CD4-positive, alpha-beta T cell (primary cell): ENCODE results near the gene TMEFF1. TPM values are rescaled to one million over a fixed set of nuclear protein-coding genes. Genes with fewer than 3 reads are reported as not detected.

ENCODE experiments used
- ATAC-seq: fragments of 200-7000 bp; cut with Tn5 transposase; one replicate; pipeline ENCODE4 v1.10.0; 2022; ENCODE audit warnings: mild to moderate bottlenecking; ENCODE audit not compliant: poor library complexity
- CTCF ChIA-PET: fragments of 350-600 bp; sonication (Branson Sonifier 250); formaldehyde crosslinking; loops from one replicate; lab custom pipeline; 2021; ENCODE audit warnings: antibody characterized with exemption, inconsistent platforms; lab: Charles Lee
- POLR2A ChIA-PET: fragments of 350-600 bp; sonication (Branson Sonifier 250); formaldehyde crosslinking; loops from one replicate; lab custom pipeline; 2021; ENCODE audit warnings: antibody characterized with exemption, inconsistent platforms; lab: Charles Lee
- DNase-seq, 14 experiments: peaks; one replicate each; pipeline ENCODE4 v3.0.0-alpha.2; 2013 to 2020; ENCODE audit warnings: mixed read lengths in 2 of 14
- H3K27ac ChIP-seq, 2 donors: one replicate each; pipeline versions ENCODE4 v1.5.1 to v1.7.0; 2013; ENCODE audit warnings: low read length in 2 of 2, low read depth in 1 of 2, mild to moderate bottlenecking in 1 of 2
- H3K27me3 ChIP-seq, 2 experiments: 1 replicate in 1 of 2; 2 replicates in 1 of 2; pipeline versions ENCODE4 v1.6.1 to v1.7.0; 2013; ENCODE audit warnings: low read length in 2 of 2, control low read depth in 1 of 2, mild to moderate bottlenecking in 1 of 2, moderate library complexity in 1 of 2; ENCODE audit not compliant: insufficient read depth in 2 of 2, control insufficient read depth in 1 of 2
- H3K36me3 ChIP-seq: one replicate; pipeline ENCODE4 v1.6.1; 2013; ENCODE audit warnings: low read length, control low read depth; ENCODE audit not compliant: insufficient read depth
- H3K4me1 ChIP-seq: one replicate; pipeline ENCODE4 v1.6.1; 2013; ENCODE audit warnings: low read length, control low read depth; ENCODE audit not compliant: insufficient read depth
- H3K4me3 ChIP-seq: one replicate; pipeline ENCODE4 v1.5.1; 2013; ENCODE audit warnings: mild to moderate bottlenecking, low read length, moderate library complexity
- H3K9me3 ChIP-seq, 2 experiments: 1 replicate in 1 of 2; 2 replicates in 1 of 2; pipeline versions ENCODE4 v1.6.1 to v1.7.0; 2013; ENCODE audit warnings: low read length in 2 of 2, mild to moderate bottlenecking in 2 of 2, control low read depth in 1 of 2, moderate library complexity in 1 of 2; ENCODE audit not compliant: control insufficient read depth in 1 of 2, insufficient read depth in 1 of 2
- H3K27ac Mint-ChIP-seq: one replicate; pipeline ENCODE4 v1.8.0; 2020; ENCODE audit warnings: mixed read lengths
- H3K27me3 Mint-ChIP-seq: one replicate; pipeline ENCODE4 v1.8.0; 2021; ENCODE audit warnings: mixed read lengths
- H3K36me3 Mint-ChIP-seq: one replicate; pipeline ENCODE4 v1.8.0; 2021; ENCODE audit warnings: low read depth, mixed read lengths
- H3K4me1 Mint-ChIP-seq: one replicate; pipeline ENCODE4 v1.8.0; 2021; ENCODE audit warnings: low read depth, mixed read lengths
- H3K4me3 Mint-ChIP-seq: one replicate; pipeline ENCODE4 v1.8.0; 2020; ENCODE audit warnings: mild to moderate bottlenecking, mixed read lengths
- H3K9me3 Mint-ChIP-seq: one replicate; pipeline ENCODE4 v1.8.0; 2020; ENCODE audit warnings: mixed read lengths
- CTCF ChIP-seq: fragments of 200-600 bp; IDR thresholded peaks from one replicate; pipeline ENCODE4 v1.8.0; 2022; ENCODE audit warnings: antibody characterized with exemption, mild to moderate bottlenecking
- intact Hi-C, 2 experiments: fragments of 100-400 bp; cut with DNase I in 1 of 2; cut with micrococcal nuclease in 1 of 2; formaldehyde crosslinking; loops; one replicate each; pipeline versions ENCODE4 v1.15.1 to v1.9.0; 2023 to 2025; cut with DNase I, micrococcal nuclease
- total RNA-seq, 174 experiments: library from RNA in 2 of 174; stranded (reverse) in 2 of 174; gene quantifications; one replicate each; pipeline ENCODE4 v1.2.3 and lab custom pipeline; 2021 to 2026

TMEFF1 gene
- total RNA-seq, 2 experiments from 2014 or later: not detected

GRCh38 chr9:100619665-100620064 is 146.7 kb downstream of the TMEFF1 start:
- DNase-seq (no peak), ATAC-seq (no peak)
- ChIA-PET POLR2A (no interaction called here), CTCF (no interaction called here)
- H3K27ac Mint-ChIP-seq: no peak overlapping the region
- Histone ChIP-seq H3K4me1 (no peaks in the 10 kb centered on the region), H3K36me3 (no peaks in the 10 kb centered on the region), H3K4me3 (no peak overlapping the region), H3K9me3 (peaks cover 0 to 7% of the 10 kb centered on the region in 2 experiments), H3K27me3 (no peaks in the 10 kb centered on the region), H3K27ac (no peak overlapping the region)
- H3K4me3 Mint-ChIP-seq: no peak overlapping the region
- H3K36me3 Mint-ChIP-seq: no peaks in the 10 kb centered on the region
- no peaks in the 10 kb centered on the region for H3K4me1 Mint-ChIP-seq
- intact Hi-C loops: no loop called here
- no peaks in the 10 kb centered on the region for H3K9me3 Mint-ChIP-seq
- peaks cover 14% of the 10 kb centered on the region for H3K27me3 Mint-ChIP-seq
- no peak for TF ChIP-seq CTCF

- TF ChIP-seq CTCF: no peak
- ChIA-PET POLR2A (no interaction called here), CTCF (interaction anchor here (1.4 kb wide), 1 partner anchor 9 kb away, joined by 4 read pairs; no protein-coding TSS in a partner anchor)
- H3K27ac Mint-ChIP-seq: no peak overlapping the region
- Histone ChIP-seq H3K4me3 (no peak overlapping the region), H3K4me1 (no peaks in the 10 kb centered on the region), H3K27ac (no peak overlapping the region), H3K27me3 (no peaks in the 10 kb centered on the region), H3K9me3 (peaks cover 0 to 11% of the 10 kb centered on the region in 2 experiments), H3K36me3 (no peaks in the 10 kb centered on the region)
- peaks cover 5% of the 10 kb centered on the region for H3K27me3 Mint-ChIP-seq
- no peaks in the 10 kb centered on the region for H3K4me1 Mint-ChIP-seq
- ATAC-seq: no peak
- intact Hi-C loops: no loop called here
- H3K9me3 Mint-ChIP-seq: peaks cover 4% of the 10 kb centered on the region
- no peak for DNase-seq
- no peak overlapping the region for H3K4me3 Mint-ChIP-seq
- no peaks in the 10 kb centered on the region for H3K36me3 Mint-ChIP-seq
Measured at GRCh38 chr9:100623969-100624368, 151.0 kb downstream of the TMEFF1 start.

GRCh38 chr9:100626949-100627348 is 154.0 kb downstream of the TMEFF1 start:
- ChIA-PET CTCF (no interaction called here), POLR2A (no interaction called here)
- Mint-ChIP-seq H3K27ac (no peak overlapping the region), H3K4me3 (no peak overlapping the region), H3K9me3 (peaks cover 4% of the 10 kb centered on the region), H3K4me1 (no peaks in the 10 kb centered on the region), H3K36me3 (no peaks in the 10 kb centered on the region), H3K27me3 (peaks cover 23% of the 10 kb centered on the region)
- DNase-seq (no peak), ATAC-seq (no peak)
- no peaks in the 10 kb centered on the region for H3K27me3 ChIP-seq
- no peaks in the 10 kb centered on the region for H3K4me1 ChIP-seq
- no peak overlapping the region for H3K4me3 ChIP-seq
- no peak for TF ChIP-seq CTCF
- intact Hi-C loops: no loop called here
- H3K36me3 ChIP-seq: no peaks in the 10 kb centered on the region
- no peak overlapping the region for H3K27ac ChIP-seq
- H3K9me3 ChIP-seq: peaks cover 0 to 6% of the 10 kb centered on the region in 2 experiments

Other genes starting within 250 kb of the TMEFF1 start
- gene TEX10, start 120.2 kb upstream of the TMEFF1 start, total RNA-seq: 10 to 100 TPM in 1 of 2 experiments, 1 to 10 TPM in 1; 9.3 to 10.1 TPM
- 1 to 10 TPM; 8.8 to 9.6 TPM for gene MSANTD3, start 46.0 kb upstream of the TMEFF1 start, total RNA-seq
- under 1 TPM in 1 of 2 experiments, not detected in 1; 0.08 TPM for gene CAVIN4, start 104.9 kb downstream of the TMEFF1 start, total RNA-seq